NCI-H510A treated with DMSO at 0.1 percent for 48 hours (cell line): Measurements from ENCODE around the gene FAM118A.
A peak's percentile ranks its signal among the peaks of the same experiment; 100 is the strongest.
"Not testable (repeated sequence)": the region's sequence is repeated elsewhere in the genome, so short reads cannot be mapped to it uniquely, and the experiment has no call there.

Experiments used
- DNase-seq: peaks from one replicate; lab custom pipeline; 2025; lab: John Stamatoyannopoulos, UW

FAM118A gene

GRCh38 chr22:45331486-45331885 lies 21.8 kb downstream of the FAM118A start:
- DNase-seq = no peak

- DNase-seq = no peak
Measured at GRCh38 chr22:45332001-45332400, 22.3 kb downstream of the FAM118A start.

- DNase-seq = peak; percentile 19
Measured at GRCh38 chr22:45334068-45334467, 24.3 kb downstream of the FAM118A start.

- DNase-seq = no peak
Measured at GRCh38 chr22:45334528-45334927, 24.8 kb downstream of the FAM118A start.

- no peak for DNase-seq
Measured at GRCh38 chr22:45335021-45335818, 25.5 kb downstream of the FAM118A start.

- no peak for DNase-seq
Measured at GRCh38 chr22:45335854-45336522, 26.3 kb downstream of the FAM118A start.

- no peak for DNase-seq
Measured at GRCh38 chr22:45336971-45337431, 27.3 kb downstream of the FAM118A start.

GRCh38 chr22:45337536-45337935 lies 27.8 kb downstream of the FAM118A start:
- no peak for DNase-seq

- DNase-seq = no peak
Measured at GRCh38 chr22:45338795-45339194, 29.1 kb downstream of the FAM118A start.

- DNase-seq = no peak
Measured at GRCh38 chr22:45340323-45340722, 30.6 kb downstream of the FAM118A start.

- DNase-seq = no peak
Measured at GRCh38 chr22:45341498-45341897, 31.8 kb downstream of the FAM118A start.

- DNase-seq = no peak
Measured at GRCh38 chr22:45343143-45343542, 33.4 kb downstream of the FAM118A start.

GRCh38 chr22:45344334-45344733 lies 34.6 kb downstream of the FAM118A start:
- no peak for DNase-seq

GRCh38 chr22:45349916-45350315 lies 40.2 kb downstream of the FAM118A start:
- DNase-seq = no peak

- DNase-seq = no peak
Measured at GRCh38 chr22:45351956-45352355, 42.2 kb downstream of the FAM118A start.

GRCh38 chr22:45352757-45353156 lies 43.0 kb downstream of the FAM118A start:
- not testable (repeated sequence) for DNase-seq

- no peak for DNase-seq
Measured at GRCh38 chr22:45353786-45354185, 44.1 kb downstream of the FAM118A start.

- no peak for DNase-seq
Measured at GRCh38 chr22:45357490-45357889, 47.8 kb downstream of the FAM118A start.

GRCh38 chr22:45358127-45358526 lies 48.4 kb downstream of the FAM118A start:
- DNase-seq = no peak

GRCh38 chr22:45359627-45360026 lies 49.9 kb downstream of the FAM118A start:
- no peak for DNase-seq

- no peak for DNase-seq
Measured at GRCh38 chr22:45366713-45367112, 57.0 kb downstream of the FAM118A start.

- DNase-seq = not testable (repeated sequence)
Measured at GRCh38 chr22:45373592-45373991, 63.9 kb downstream of the FAM118A start.

- DNase-seq = no peak
Measured at GRCh38 chr22:45376009-45376408, 66.3 kb downstream of the FAM118A start.
